Activated T-helper 1 cell treated with anti-CD3 and anti-CD28 coated beads, Interleukin-2, amount 50 U/mL, for 16 hours (primary cell): ENCODE measurements around the gene WDR93.

ENCODE experiments used
- DNase-seq, 2 donors: peaks; one replicate each; pipeline ENCODE4 v3.0.0-alpha.2; 2020; ENCODE audit warnings: low read depth in 1 of 2, low spot score in 1 of 2

The WDR93 gene

DNA sequence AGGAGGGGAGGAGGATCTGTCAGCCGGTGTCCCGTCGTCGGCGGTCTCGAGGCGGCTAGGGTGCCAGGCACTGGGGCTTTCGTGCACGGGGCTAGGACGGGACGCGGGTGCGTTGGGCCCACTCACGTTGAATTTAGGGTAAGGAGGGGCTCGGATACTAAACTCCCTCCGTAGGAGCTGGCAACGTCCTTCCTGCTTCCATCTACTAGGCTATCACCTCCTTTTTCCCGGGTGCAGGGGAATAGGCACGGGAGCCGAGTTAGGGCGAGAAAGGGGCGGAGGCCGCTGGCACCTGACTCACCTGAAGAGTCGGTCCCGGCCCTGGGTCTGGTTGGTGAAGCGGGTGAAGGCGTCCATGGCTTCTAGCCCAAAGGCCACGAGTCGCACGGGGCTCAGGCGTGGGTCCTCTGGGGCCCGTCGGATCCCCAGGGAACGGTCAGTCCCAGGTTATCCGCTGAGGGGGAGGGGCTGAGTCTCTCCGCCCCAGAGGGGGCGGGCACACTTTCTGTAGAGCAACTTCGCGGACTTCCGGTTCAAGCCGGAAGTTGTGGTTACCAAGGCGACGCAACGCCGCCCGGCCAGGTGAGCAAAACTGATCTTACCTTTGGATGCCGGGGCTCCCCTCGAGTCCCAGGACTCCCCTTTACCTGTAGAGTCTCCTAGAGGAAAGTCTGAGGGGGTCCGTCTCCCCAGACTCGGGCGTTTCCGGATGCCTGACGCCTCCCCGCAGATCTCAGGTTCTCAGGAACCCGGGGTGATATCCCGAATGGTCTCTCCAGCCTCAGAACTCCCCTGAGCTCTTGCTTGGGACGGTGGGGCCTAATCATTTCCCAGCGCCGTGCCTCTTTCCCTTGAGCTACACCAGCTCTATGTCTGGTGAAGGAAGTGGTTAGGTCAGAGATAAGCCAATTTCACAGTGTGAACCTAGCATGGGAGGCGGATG, at the start of gene WDR93, which contains the start of gene PEX11A:
TSS of gene WDR93 (plus strand) at position 536 of the 943 bp plus-strand sequence. CDS start 10,936 bp downstream, outside the sequence.
TSS of gene PEX11A (minus strand) at position 479 of the 943 bp plus-strand sequence. CDS start at position 357, 122 bp downstream.
- DNase-seq: peak; percentile 58 to 60

DNA sequence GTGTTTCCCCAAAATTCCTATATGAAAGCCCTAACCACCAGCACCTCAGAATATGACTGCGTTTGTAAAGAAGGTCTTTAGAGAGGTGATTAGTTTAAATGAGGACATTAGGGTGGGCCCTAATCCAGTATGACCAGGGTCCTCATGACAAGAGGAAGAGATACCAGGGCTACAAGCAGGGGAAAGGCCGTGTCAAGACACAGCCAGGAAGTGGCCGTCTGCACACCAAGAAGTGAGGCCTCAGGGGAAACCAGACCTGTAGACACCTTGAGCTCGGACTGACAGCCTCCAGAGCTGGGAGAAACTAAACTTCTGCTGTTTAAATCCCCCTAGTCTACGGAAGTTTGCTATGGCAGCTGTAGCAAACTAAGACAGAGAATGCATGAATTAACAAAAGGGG, 49.6 kb upstream of the WDR93 start:
- DNase-seq: no peak

DNA sequence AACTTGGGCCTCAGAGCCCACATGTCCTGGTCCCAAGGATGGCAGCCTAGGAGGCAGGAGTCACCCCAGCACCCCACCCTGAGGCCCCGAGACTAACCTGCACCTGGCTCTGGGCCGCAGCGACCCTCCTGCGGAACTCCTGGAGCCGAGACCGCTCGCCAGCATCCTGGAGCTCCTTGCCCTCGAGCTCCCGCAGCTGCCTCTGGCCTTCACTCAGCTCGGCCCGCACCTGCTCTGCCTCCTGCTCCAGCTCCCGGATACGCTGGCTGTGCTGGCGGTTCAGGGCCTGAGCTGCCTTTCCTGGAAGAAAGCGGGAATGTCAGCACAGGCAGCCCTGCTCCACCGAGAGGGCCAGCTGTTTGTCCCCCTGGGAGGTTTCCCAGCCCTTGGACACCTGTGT, 48.5 kb upstream of the WDR93 start:
- DNase-seq: no peak

DNA sequence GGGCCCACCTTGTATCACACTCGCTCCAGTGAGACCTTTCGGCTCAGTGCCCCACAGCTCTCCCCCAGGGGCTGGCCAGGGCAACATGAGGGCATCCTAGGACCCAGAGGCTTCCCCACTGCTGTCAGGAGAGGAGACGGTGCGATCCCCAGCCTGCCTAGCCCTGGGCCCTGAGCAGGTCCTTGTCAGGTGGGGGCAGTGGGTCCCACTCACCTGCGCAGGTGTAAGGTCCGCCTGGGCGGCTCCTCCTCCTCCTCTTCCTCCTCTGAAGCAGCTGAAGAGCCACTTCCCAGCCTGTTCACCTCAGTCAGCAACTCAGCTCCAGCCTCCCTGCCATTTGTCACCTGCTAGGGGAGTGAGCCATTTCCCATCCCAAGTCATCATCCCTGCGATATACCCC, 44.9 kb upstream of the WDR93 start:
- DNase-seq: no peak

DNA sequence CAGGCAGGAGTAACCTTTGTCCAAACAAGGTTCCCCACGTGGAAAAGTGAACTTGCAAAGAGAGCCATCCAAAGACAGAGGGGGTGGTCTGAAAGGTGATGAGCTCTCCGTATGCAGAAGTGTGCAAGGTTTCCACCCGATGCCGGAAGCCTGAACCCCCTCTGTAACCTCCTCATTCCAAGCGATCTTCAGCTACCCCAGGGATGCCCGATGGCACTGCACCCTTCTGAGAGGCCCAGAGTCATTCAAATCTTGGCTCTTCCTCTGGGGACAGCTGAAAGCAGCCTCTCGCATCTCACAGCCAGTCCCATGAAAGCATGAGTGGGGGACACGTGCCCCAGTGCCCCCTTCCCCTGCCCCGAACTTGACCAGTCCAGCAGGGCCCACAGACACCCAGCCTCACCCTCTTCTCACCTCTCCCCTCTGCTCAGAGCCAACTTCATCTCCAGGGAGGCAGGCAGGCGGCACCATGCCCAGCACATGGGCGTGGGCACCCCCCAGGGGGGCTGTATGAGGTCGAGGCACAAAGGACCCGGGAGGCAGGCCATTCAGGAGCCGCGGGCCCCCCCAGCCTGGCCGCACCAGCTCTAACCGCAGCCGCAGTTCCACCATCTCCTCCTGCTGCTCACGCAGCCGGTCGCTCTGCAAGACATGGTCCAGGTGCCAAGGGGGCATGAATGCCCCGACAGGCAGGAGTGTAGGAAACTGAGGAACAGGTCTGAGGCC, 44.0 kb upstream of the WDR93 start:
- DNase-seq: no peak

DNA sequence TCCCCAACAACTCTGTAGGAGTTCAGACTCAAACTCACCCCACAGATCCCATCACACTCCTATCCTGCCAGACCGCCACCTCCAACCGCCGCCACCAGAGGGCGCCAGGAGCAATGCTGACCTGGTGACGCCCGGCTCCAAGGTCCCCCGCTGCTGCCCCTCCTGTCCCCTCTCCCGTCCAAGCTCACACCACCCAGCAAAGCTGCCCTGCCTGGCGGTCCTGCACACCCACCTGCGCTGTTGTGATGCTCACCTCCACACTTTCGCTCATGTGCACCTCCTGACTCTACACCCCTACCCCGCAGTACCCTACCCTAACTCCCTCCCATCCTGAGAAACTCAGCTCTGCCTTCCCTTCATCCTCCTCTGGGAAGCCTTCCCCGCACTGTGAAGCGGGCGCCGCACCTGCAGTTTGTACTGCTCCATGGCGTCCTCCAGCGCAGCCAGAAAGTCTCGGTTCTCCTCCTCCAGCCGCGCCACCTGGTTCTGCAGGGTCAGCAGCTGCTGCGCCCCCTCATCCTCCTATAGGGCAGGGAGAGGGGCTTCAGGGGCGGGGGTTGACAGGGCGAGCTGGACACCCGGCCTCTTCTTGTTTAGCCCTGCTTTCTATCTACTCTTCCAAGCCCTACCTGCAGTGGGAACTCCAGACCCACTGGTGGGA, 43.3 kb upstream of the WDR93 start:
- DNase-seq: peak; percentile 24 to 40

DNA sequence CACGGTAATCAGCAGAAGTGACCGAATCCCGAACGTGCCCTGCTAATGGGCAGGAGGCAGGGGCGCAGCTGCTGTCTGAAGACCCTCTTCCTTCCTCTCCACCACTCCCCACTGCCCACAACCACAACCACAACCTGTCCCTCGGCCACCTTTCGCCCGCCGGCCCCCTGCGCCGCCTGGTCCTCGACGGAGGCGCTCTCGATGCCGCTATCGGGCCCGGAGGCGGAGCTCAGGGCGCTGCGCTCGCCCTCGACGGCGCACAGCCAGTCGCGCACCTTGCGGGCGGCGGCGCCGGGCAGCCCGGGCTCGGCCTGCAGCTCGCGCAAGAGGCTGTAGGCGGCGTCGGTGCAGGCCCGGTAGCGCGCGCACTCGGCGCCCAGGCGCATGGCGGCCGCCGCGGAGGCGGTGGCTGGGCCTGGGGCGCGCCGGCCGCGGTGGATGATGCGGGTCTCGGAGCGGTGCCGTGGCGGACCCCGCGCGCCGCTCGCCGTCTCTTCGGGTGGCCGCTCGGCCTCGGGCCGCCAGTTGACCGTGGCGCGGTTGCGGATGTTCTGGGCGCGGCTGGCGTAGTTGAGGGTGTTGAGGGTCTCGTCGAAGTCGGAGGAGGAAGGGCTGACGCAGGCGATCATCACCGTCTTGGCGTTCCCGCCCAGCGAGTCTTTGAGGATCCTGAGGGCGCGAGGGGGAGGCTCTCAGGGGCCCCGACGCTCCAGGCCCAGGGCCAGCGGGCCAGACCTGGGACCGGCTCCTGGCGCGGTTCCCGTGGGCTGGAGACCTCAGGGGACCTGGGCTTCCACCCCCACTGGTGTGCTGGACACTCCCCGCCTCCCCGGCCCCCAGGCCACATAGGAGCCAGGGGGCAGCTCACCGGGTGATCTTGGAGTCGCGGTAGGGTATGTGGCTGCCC, 42.3 kb upstream of the WDR93 start:
- no peak for DNase-seq

DNA sequence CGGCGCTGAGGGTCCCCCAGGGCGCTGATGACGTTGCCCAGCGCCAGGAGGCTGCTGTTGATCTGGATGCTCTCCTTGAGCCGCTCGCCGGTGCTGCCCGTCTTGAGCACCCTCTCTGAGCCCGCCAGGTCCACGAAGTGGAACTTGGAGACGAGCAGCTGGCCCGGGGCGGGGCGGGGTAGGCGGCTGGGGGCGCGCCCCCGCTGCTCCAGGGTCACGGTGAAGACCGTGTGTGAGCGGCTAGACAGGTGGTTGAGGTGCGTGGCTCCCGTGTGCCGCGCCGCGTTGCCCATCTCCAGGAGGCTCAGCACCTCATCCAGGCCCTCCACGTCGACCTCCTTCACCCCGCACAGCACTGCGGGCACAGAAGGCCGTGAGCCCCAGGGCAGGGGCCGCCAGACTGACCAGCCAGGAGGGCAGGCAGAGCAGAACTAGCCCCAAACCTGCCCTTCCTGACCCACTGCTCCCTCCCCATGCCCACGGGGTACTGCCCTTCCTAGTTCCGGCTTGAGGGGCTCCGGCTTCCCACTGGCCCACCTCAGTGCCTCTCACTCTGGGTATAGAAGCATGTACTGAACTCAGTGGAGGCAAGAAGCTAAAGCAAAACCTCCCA, 41.5 kb upstream of the WDR93 start:
- DNase-seq: no peak

DNA sequence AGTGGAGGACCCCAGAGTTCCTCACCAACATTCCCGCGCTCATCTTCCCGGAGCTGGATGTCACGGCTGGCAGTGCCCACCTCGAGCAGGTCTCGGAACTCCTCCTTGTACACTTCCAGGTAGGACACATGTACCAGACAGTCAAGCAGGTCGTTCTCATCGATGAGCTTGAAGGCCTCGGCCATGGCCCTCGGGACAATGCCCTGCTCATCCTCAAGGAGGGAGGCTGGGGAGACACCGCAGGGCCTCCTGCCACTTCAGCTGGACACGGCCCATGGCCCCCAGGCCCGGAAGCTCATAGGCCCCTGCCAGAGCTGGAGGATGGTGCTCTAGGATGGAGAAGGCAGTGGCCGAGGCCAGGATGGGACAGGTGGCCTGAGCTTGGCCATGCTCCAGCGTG, 40.9 kb upstream of the WDR93 start:
- no peak for DNase-seq

DNA sequence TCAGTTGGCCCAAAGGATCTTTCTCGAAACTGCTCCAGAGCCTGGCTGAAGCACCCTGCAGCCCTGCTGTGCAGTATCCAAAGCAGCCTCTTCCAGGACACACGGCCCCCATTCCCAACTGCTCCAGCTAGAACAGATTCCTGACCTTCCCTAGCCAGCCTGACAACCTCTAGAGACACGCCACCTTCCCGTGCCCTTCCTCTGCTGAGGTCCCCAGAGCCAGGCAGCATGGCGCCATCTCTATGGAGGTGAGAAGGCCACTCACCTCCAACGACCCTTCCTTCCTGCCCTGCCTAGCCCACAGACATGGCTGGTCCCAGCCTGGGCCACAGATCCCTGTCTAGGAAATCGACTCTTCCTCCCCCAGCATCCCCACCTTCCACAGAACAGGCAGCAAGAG, 38.5 kb upstream of the WDR93 start:
- no peak for DNase-seq

DNA sequence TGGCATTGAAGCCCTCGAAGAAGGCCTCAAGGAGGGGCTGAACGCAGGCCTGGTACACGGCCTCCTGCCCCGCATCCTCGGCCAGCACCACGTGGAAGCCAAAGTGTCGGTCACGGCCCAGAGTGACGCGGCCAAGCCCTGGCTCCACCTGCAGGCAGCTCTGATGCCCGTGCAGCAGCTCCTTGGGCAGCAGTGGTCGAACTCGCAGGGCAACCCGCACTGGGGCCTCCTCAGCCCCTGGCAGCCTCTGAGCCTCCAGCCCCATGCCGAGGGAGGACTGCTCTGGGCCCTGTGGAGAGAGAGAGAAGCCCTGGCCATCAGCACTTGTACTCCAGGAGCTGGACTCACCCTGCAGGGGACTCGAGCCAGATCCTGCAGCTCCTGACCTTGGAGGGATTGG, 37.9 kb upstream of the WDR93 start:
- DNase-seq: no peak

DNA sequence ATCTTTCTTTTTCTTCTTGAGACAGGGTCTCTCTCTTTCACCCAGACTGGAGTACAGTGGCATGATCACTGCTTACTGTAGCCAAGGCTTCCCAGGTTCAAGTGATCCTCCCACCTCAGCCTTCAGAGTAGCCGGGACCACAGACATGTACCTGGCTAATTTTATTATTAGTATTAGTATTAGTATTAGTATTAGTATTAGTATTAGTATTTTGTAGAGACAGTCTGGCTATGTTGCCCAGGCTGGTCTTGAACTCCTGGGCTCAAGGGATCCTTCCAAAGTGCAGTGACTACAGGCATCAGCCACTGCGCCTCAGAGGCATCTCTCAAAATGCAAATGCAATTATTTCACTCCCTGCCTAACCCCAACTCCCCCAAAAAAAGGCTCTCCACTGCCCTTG, 37.0 kb upstream of the WDR93 start:
- DNase-seq: no peak

DNA sequence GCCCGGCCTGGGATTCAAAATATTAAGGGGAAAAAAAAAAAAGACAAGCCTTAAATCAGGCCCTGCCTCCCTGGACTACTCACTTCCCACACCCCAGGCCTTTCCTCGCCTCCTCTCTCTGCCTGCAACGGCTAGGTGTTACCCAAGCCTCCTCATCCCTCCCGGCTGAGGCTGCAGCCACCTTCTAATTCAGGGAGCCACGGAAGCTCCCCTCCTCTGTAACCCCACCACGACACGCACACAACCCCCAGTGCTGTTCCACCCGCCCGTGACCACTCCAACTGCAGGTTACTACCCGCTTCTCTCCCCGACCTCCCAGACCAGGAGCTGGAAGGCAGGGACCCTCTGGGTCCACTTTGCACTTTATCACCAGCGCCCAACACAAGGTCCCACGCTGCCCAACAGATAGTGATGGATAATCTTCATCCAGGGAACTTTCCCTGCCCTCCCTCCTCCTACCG, 36.3 kb upstream of the WDR93 start:
- DNase-seq: no peak

DNA sequence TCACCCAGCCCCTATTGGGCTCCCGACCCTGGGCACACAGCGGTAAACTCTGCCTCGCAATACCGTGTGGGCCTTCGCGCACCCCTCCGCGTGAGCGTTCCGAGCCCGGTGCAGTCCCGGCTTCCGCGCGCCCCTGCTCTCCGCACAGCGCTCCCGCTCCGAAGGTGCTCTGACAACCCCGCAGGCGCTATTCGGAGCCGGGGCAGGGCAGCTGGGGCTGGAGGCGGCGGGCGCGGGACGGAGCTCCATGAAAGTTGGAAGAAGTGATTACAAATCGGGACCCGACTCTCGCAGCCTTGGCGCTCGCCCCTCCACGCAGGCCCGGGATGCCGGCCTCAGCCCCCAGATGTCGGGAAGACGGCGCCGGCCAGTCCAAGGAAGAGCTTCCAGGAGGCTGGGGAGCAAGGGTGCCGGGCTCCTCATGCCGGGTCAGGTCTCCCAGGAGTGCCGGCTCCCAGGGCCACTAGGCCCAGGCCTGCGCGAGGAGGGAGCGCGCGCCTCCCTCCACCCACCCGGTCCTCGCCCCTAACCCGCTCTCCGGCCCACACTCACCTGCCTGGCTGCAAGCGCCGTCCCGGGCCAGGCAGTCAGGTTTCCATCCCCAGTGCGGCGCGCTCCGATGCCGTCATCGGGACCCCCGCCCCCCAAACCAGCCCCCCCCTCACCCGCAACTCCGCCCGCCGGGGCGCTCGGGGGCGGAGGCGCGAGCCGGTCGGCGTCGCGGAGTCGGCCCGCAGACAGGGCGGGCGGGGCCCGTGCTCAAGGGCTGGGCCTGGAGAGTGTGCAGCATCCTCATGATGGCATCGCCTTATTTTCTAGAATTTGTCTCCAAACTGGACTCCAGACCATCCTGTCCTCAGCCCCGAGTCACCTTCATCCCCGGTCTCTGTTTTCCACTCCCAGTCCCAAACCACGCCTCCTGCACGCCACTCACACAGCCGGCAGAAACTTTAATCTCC, 35.5 kb upstream of the WDR93 start, which contains the start of gene KIF7:
TSS of gene KIF7 (minus strand) at position 621 of the 959 bp plus-strand sequence. CDS start 2,537 bp downstream, outside the sequence.
- no peak for DNase-seq

DNA sequence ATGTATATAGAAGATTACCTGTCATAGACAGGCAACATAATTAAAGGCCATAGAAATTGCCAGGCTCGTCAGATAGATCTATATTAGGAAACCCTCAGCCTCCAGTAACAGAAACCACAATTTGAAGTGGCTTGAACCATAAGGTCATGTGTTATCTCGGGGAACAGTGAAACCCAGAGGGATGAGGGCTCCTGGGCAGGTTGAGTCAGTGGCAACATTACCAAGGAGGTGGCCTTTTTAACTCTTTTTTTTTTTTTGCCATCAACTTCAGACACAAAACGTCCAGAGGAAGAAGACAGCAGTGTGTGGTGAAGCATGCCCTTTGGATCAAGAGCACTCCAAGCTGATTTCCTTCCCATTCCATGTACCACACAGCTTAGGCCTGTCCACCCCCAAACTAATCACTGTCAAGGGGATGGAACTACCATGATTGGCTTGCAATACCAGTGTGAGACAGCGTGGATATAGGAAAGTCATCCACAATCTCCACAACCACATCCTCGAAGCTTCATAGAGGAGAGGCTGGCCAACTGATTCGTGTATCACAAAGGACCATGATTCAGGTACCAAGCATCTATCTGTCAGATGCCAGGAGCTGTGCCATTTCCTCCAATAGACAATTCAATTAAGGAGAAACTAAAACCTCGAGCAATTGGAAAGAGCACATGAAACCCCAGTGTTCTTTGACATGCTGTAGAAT, 34.3 kb upstream of the WDR93 start:
- no peak for DNase-seq

DNA sequence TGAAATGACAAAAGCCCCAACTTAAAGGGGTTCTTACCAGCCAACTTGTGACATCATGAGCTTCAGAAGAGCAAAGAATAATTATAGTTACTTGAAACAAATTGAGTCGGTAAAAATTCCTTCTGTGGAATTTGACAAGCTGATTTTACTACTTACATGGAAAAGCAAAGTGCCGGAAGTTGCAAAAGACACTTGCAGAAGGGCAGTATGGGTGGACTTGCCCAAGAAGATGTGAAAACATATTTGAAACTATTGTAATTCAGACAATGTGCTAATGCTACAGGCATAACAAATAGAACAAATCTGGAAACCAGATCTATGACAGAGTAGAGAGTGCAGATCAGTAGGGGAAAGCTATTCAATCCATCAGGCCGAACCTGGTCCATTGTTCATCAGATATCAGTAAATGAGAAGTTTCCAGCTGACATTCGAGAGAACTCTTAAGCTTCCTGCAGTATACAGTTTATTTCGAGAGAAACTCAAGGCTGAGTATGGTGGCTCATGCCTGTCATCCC, 32.9 kb upstream of the WDR93 start:
- no peak for DNase-seq

DNA sequence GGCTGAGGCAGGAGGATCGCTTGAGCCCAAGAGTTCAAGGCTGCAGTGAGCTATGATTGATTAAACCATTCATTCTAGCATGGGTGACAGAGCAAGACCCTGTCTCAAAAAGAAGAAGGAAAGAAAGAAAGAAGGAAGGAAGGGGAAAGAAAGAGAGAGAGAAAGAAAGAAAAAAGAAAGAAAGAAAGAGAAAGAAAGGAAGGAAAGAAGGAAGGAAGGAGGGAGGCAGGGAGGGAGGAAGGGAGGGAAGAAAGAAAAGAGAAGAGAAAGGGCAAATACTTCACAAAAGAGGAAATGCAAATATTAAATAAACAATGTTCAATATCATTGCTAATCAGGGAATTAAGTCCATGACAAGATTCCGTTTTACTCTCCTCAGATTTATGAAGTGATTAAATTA, 31.3 kb upstream of the WDR93 start:
- DNase-seq: no peak

DNA sequence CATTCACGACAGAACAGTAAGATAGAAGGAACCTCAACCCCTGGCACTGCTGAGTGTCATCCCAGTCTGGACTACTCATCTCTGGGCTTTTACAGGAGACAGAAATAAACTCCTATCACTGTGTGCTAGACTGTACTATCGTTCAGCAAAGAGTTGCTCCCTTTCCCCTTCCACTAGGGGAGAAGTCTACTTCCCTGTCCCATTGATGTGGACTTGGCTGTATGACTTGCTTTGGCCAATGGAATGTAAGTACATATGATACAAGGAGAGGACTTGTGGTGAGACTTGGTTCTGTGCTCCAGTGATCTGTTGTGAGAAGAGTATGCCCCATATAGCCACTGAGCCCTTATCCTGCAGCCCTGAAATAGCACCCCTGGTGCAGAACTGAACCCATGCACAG, 30.1 kb upstream of the WDR93 start:
- DNase-seq: no peak
